ENCODE measurements around the gene LSAMP. TPM values are rescaled to one million over a fixed set of nuclear protein-coding genes. Genes with fewer than 3 reads are reported as not detected.

The LSAMP gene
- total and polyA plus RNA-seq, 2 experiments from 2014 or later = 2.0 to 2.9 TPM

- TF ChIP-seq REST (IDR thresholded peaks at IDR 0.05; ENCODE audit: unreplicated experiment) (no peak), NANOG (IDR thresholded peaks at IDR 0.05; ENCODE audit: borderline replicate concordance) (no peak), ZNF114 (CRISPR knock-in tag; IDR thresholded peaks at IDR 0.05) (no peak)
Measured at GRCh38 chr3:115999001-115999585, 446.2 kb downstream of the LSAMP start (continued).

- Mint-ChIP-seq H3K4me3 (no peak overlapping the region), H3K27ac (no peak overlapping the region), H3K36me3 (ENCODE audit: low read depth) (no peaks in the 10 kb centered on the region), H3K9me3 (no peaks in the 10 kb centered on the region), H3K27me3 (ENCODE audit: insufficient read depth, low read depth, poor library complexity) (no peaks in the 10 kb centered on the region), H3K4me1 (peaks cover 11% of the 10 kb centered on the region)
- no peak for DNase-seq (ENCODE audit: low spot score)
- no peak for ATAC-seq
- Histone ChIP-seq H3K36me3 (ENCODE audit: insufficient read depth) (no peaks in the 10 kb centered on the region), H3K4me1 (ENCODE audit: insufficient read depth) (peaks cover 9% of the 10 kb centered on the region), H3K79me2 (replicated peaks; ENCODE audit: insufficient read depth) (no peaks in the 10 kb centered on the region), H3K27me3 (ENCODE audit: insufficient read depth) (no peaks in the 10 kb centered on the region), H3K27ac (ENCODE audit: low read depth) (no peak overlapping the region), H3K4me2 (no peak overlapping the region), H3F3A (replicated peaks; ENCODE audit: low read depth) (no peaks in the 10 kb centered on the region), H3K4me3 (no peak overlapping the region), H2AFZ (no peak overlapping the region), H4K20me1 (replicated peaks; ENCODE audit: insufficient read depth) (no peaks in the 10 kb centered on the region), H3K9me2 (ENCODE audit: insufficient read depth) (no peaks in the 10 kb centered on the region)
- TF ChIP-seq ZNF462 (CRISPR knock-in tag; IDR thresholded peaks at IDR 0.05) = no peak
- TF ChIP-seq ZNF114 (CRISPR knock-in tag; IDR thresholded peaks at IDR 0.05) = no peak
- no peak for TF ChIP-seq NANOG (IDR thresholded peaks at IDR 0.05; ENCODE audit: borderline replicate concordance)
- no peak for TF ChIP-seq EZH2phosphoT487 (IDR thresholded peaks at IDR 0.05; ENCODE audit: unreplicated experiment)
- no peak for TF ChIP-seq REST (IDR thresholded peaks at IDR 0.05; ENCODE audit: unreplicated experiment)
- TF ChIP-seq ETS1 (IDR thresholded peaks at IDR 0.05) = no peak
- TF ChIP-seq CREB1 (CRISPR knock-in tag; IDR thresholded peaks at IDR 0.05; ENCODE audit: low read depth) = no peak
- no peak for TF ChIP-seq ZNF331 (CRISPR knock-in tag; IDR thresholded peaks at IDR 0.05; ENCODE audit: low read depth)
- TF ChIP-seq STAT1 (IDR thresholded peaks at IDR 0.05; ENCODE audit: unreplicated experiment) = no peak
Measured at GRCh38 chr3:115996420-115997108, 448.7 kb downstream of the LSAMP start.
